Mammary epithelial cell (primary cell): ENCODE measurements around the gene MAGT1.

ENCODE experiments used
- EZH2 ChIP-seq: IDR thresholded peaks from 2 replicates; pipeline ENCODE4 v1.6.1; 2012; ENCODE audit warnings: low read length, inconsistent platforms, borderline replicate concordance
- TF ChIP-seq, protein P1 (sequence below), 2 donors: IDR thresholded peaks in 1 of 2; conservative IDR thresholded peaks in 1 of 2; 2 replicates each; pipeline ENCODE4 v1.5.1; 2011 to 2012; ENCODE audit warnings: inconsistent platforms in 2 of 2, low read length in 2 of 2, mild to moderate bottlenecking in 2 of 2, control low read depth in 1 of 2, low read depth in 1 of 2; ENCODE audit not compliant: insufficient read depth in 1 of 2; ENCODE audit errors: extremely low read depth in 1 of 2

DNA sequence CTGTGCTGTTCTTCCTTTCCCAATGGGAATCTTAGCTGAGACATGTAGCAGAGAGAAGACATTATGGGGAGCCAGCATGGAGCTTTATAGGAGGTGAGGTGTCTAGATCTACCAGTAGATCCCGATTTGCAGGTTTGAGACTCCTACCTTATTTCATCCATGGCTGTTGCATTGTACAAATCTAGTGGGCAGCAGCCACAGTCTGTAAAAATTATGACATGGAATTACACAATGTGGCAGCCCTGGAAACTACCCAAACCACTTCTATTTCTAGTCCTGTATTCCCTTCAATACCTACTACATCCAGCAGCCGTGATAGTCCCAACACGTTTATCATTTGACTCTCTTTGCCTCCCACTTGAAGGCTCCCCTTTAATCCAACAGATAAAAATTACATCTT lies 23.3 kb upstream of the MAGT1 start:
- TF ChIP-seq, protein P1, sequence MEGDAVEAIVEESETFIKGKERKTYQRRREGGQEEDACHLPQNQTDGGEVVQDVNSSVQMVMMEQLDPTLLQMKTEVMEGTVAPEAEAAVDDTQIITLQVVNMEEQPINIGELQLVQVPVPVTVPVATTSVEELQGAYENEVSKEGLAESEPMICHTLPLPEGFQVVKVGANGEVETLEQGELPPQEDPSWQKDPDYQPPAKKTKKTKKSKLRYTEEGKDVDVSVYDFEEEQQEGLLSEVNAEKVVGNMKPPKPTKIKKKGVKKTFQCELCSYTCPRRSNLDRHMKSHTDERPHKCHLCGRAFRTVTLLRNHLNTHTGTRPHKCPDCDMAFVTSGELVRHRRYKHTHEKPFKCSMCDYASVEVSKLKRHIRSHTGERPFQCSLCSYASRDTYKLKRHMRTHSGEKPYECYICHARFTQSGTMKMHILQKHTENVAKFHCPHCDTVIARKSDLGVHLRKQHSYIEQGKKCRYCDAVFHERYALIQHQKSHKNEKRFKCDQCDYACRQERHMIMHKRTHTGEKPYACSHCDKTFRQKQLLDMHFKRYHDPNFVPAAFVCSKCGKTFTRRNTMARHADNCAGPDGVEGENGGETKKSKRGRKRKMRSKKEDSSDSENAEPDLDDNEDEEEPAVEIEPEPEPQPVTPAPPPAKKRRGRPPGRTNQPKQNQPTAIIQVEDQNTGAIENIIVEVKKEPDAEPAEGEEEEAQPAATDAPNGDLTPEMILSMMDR (conservative IDR thresholded peaks at IDR 0.05 in 1 of 2, IDR thresholded peaks at IDR 0.05 in 1 of 2; ENCODE audit: extremely low read depth in 1 of 2, insufficient read depth in 1 of 2, low read depth in 1 of 2, low read length in 2 of 2) = no peak
- no peak for TF ChIP-seq EZH2
